SU-DHL-6 (cell line): Measurements from ENCODE around the gene MAN1A2.
A peak's percentile ranks its signal among the peaks of the same experiment; 100 is the strongest.

ENCODE experiments used
- H2AFZ ChIP-seq: fragments of 200-600 bp; sonication (generic); 2 replicates; pipeline ENCODE4 v1.6.1; 2014; ENCODE audit warnings: low read depth, mild to moderate bottlenecking, moderate library complexity, mixed read lengths, antibody characterized with exemption, low read length; ENCODE audit not compliant: severe bottlenecking
- H3F3A ChIP-seq: fragments of 200-600 bp; shearing (Covaris generic); 2 replicates; pipeline ENCODE4 v1.6.0; 2016; ENCODE audit warnings: antibody characterized with exemption, mild to moderate bottlenecking; ENCODE audit not compliant: insufficient read depth
- H3K27ac ChIP-seq: fragments of 200-600 bp; sonication (generic); 2 replicates; pipeline ENCODE4 v1.5.1; 2016; ENCODE audit warnings: low read depth, mild to moderate bottlenecking, low read length, moderate library complexity, mixed read lengths
- H3K27me3 ChIP-seq: fragments of 200-600 bp; sonication (generic), shearing (Covaris generic); 2 replicates; pipeline ENCODE4 v1.6.0; 2014; ENCODE audit warnings: mild to moderate bottlenecking, low read length
- H3K36me3 ChIP-seq: fragments of 200-600 bp; sonication (generic); 2 replicates; pipeline ENCODE4 v1.6.1; 2014; ENCODE audit warnings: mild to moderate bottlenecking, low read length, mixed read lengths
- H3K4me2 ChIP-seq: fragments of 300-600, 200-600 bp; shearing (Covaris generic), sonication (generic); 2 replicates; pipeline ENCODE4 v1.6.0; 2014; ENCODE audit warnings: low read length, low read depth, mild to moderate bottlenecking; ENCODE audit not compliant: poor library complexity, severe bottlenecking
- H3K4me3 ChIP-seq: fragments of 200-600 bp; sonication (generic); 2 replicates; pipeline ENCODE4 v1.5.1; 2014; ENCODE audit warnings: antibody characterized with exemption, low read length, mild to moderate bottlenecking, mixed read lengths; ENCODE audit not compliant: insufficient read depth, poor library complexity, severe bottlenecking
- H3K79me2 ChIP-seq: fragments of 200-600 bp; sonication (generic); 2 replicates; pipeline ENCODE4 v1.6.1; 2014; ENCODE audit warnings: mild to moderate bottlenecking, low read length, moderate library complexity; ENCODE audit not compliant: insufficient read depth
- H3K9ac ChIP-seq: fragments of 200-600 bp; sonication (generic); 2 replicates; pipeline ENCODE4 v1.7.0; 2014; ENCODE audit warnings: mild to moderate bottlenecking, low read length
- H3K9me2 ChIP-seq: fragments of 200-600 bp; sonication (generic); replicated peaks from 2 replicates; pipeline ENCODE4 v1.6.1; 2014; ENCODE audit warnings: low read length; ENCODE audit not compliant: insufficient read depth
- H3K9me3 ChIP-seq: fragments of 200-600 bp; sonication (generic); 2 replicates; pipeline ENCODE4 v1.6.1; 2014; ENCODE audit warnings: low read length, mixed read lengths; ENCODE audit not compliant: insufficient read depth
- H4K20me1 ChIP-seq: fragments of 200-600 bp; sonication (generic); 2 replicates; pipeline ENCODE4 v1.6.1; 2014; ENCODE audit warnings: low read depth, mild to moderate bottlenecking, antibody characterized with exemption, low read length, moderate library complexity, mixed read lengths
- EZH2phosphoT487 ChIP-seq: fragments of 200-600 bp; sonication (generic), shearing (Covaris generic); conservative IDR thresholded peaks from 2 replicates; pipeline ENCODE4 v1.6.1; 2018; ENCODE audit warnings: mild to moderate bottlenecking, antibody characterized with exemption, low read length, moderate library complexity, mixed read lengths
- TF ChIP-seq, protein P1 (sequence below): fragments of 200-600 bp; sonication (generic); IDR thresholded peaks from one replicate; pipeline ENCODE4 v1.5.1; 2017; ENCODE audit warnings: antibody characterized with exemption, mild to moderate bottlenecking, low read length, moderate library complexity; ENCODE audit not compliant: insufficient read depth, poor library complexity, severe bottlenecking

MAN1A2 gene

DNA sequence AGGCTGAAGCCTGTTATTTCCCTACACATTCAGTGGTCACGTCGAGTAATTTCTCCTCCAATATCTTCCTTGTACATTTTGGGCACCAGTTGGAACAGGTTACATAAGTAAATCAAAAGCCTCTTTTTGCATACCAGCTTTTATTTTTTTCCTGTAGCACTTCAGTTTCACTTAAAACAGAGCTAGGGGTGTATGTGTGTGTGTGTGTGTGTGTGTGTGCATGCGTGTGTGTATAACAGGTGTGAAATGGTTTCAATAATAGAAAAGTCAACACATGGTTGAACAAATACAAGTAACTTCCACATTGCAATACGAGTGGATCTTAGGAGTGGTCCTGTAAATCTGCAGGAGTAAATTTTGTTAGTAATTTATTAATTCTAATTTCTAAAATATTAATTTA is 3.0 kb upstream of the MAN1A2 start:
- H3K9ac ChIP-seq = no peak overlapping the region
- no peaks in the 10 kb centered on the region for H3K9me2 ChIP-seq
- peaks cover 5% of the 10 kb centered on the region for H3F3A ChIP-seq
- no peaks in the 10 kb centered on the region for H3K27me3 ChIP-seq
- H3K36me3 ChIP-seq = no peaks in the 10 kb centered on the region
- no peak overlapping the region for H3K4me2 ChIP-seq
- no peak overlapping the region for H3K4me3 ChIP-seq
- TF ChIP-seq EZH2phosphoT487 = no peak
- TF ChIP-seq, protein P1, sequence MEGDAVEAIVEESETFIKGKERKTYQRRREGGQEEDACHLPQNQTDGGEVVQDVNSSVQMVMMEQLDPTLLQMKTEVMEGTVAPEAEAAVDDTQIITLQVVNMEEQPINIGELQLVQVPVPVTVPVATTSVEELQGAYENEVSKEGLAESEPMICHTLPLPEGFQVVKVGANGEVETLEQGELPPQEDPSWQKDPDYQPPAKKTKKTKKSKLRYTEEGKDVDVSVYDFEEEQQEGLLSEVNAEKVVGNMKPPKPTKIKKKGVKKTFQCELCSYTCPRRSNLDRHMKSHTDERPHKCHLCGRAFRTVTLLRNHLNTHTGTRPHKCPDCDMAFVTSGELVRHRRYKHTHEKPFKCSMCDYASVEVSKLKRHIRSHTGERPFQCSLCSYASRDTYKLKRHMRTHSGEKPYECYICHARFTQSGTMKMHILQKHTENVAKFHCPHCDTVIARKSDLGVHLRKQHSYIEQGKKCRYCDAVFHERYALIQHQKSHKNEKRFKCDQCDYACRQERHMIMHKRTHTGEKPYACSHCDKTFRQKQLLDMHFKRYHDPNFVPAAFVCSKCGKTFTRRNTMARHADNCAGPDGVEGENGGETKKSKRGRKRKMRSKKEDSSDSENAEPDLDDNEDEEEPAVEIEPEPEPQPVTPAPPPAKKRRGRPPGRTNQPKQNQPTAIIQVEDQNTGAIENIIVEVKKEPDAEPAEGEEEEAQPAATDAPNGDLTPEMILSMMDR = no peak
- no peak overlapping the region for H3K27ac ChIP-seq
- peaks cover 20% of the 10 kb centered on the region for H3K79me2 ChIP-seq
- H3K9me3 ChIP-seq = no peaks in the 10 kb centered on the region
- no peak overlapping the region for H2AFZ ChIP-seq
- no peaks in the 10 kb centered on the region for H4K20me1 ChIP-seq

DNA sequence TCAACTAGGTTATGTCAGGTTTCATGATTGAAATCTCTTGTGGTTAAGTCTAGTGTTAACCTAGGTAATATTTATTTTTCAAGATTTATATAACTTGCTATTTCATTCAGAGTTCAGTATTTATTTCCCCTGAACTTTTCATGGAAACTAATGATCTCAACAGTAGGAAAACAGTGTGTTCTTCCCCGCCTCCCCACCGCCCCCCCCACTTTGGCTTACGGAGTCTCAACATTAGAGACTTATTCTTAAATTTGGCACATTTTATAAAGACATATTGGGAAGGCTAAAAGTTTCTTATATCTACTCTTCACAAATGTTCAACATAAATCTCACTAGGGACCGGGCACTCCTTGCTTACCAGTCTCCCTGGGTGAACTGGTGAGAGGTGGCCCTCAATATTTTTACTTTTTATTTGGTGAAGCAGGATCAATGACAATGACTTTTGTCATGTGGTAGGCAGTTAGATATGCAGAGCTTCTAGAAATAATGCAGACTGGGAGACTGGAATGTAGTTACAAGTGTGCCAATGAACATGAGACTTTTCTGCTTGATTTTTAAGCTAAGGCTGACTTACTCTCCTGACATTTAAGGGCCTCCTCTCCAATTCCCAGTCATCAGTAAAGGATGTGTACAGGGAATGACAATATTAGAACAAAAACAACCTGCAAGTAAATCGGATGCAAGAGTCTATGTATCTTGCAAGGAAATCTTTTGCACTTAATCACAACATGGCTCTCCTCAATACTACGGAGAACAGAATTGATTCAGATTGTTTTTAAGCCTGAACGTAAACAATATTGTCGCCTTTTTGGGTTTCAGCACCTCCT is 1.7 kb upstream of the MAN1A2 start:
- TF ChIP-seq EZH2phosphoT487 = no peak
- TF ChIP-seq, protein P1 = no peak
- H3K9ac ChIP-seq = peak overlapping the region; percentile 80
- H3K27ac ChIP-seq = no peak overlapping the region
- peak overlapping the region; percentile 62 for H2AFZ ChIP-seq
- H3K9me2 ChIP-seq = no peaks in the 10 kb centered on the region
- peaks cover 10% of the 10 kb centered on the region; the same call in 1 of the 2 replicates for H4K20me1 ChIP-seq
- H3K27me3 ChIP-seq = no peaks in the 10 kb centered on the region
- H3K9me3 ChIP-seq = no peaks in the 10 kb centered on the region
- H3K79me2 ChIP-seq = peaks cover 33% of the 10 kb centered on the region
- peaks cover 5% of the 10 kb centered on the region for H3F3A ChIP-seq
- peak overlapping the region; percentile 78 for H3K4me2 ChIP-seq
- peak overlapping the region; percentile 99 for H3K4me3 ChIP-seq
- no peaks in the 10 kb centered on the region for H3K36me3 ChIP-seq

DNA sequence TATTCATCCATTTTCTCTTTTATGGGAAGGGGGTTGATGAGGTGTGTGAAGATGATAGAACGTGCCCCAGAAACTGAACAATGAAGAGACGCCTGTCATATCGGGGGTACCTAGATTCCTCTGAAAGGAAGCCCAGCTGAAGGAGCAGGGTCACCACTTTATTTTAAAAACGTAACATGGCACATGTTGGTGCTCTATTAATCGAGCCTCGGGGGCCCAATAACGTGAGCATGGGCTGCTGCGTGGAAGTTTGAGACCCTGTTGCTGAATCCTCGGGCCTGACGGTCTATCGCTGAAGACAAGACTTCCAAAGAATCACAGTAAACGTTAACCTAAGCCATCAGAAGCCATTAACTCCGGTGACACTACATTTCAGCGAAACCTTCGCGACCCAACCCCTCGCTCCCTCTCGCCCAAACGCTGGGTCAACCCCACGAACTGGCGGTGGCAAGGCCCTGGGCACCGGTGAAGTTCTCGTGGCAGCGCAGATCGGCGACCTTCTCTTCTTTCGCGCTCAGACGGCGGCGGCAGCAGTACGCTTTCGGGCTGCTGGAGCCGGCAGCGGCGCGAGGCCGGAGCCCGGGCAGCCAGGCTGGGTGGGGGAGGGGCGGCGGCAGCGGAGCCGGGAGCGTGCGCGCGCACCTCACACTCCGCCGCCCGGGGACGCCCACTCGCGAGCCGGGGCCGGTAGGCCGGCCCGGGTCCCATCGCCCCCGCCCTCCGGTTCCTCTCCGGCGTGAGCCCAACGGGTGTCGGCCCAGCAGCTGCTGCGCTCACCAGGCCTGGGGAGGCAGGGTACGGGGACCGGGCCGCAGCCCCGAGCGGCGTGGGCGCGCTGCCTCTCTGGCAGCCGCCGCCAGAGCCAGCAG is 838 bp upstream of the MAN1A2 start:
- peak overlapping the region; percentile 83 for H3K27ac ChIP-seq
- peaks cover 41% of the 10 kb centered on the region for H3K79me2 ChIP-seq
- peak overlapping the region; percentile 62 for H2AFZ ChIP-seq
- no peaks in the 10 kb centered on the region for H3K27me3 ChIP-seq
- H3K9me3 ChIP-seq = no peaks in the 10 kb centered on the region
- no peaks in the 10 kb centered on the region for H3K36me3 ChIP-seq
- peak overlapping the region; percentile 99 for H3K4me3 ChIP-seq
- H3K4me2 ChIP-seq = peak overlapping the region; percentile 78
- H4K20me1 ChIP-seq = peaks cover 13% of the 10 kb centered on the region; the same call in 1 of the 2 replicates
- TF ChIP-seq, protein P1 = no peak
- TF ChIP-seq EZH2phosphoT487 = no peak
- H3K9me2 ChIP-seq = no peaks in the 10 kb centered on the region
- peak overlapping the region; percentile 80 for H3K9ac ChIP-seq
- peaks cover 5% of the 10 kb centered on the region for H3F3A ChIP-seq
